SK-N-DZ (cell line): ENCODE measurements around the gene FAM181A. TPM values are rescaled to one million over a fixed set of nuclear protein-coding genes. Genes with fewer than 3 reads are reported as not detected.

Experiments
- DNase-seq: peaks from one replicate; pipeline ENCODE4 v3.0.0-alpha.2; 2015; ENCODE audit warnings: low spot score
- polyA plus RNA-seq, 2 experiments: library from polyadenylated mRNA; depleted of rRNA; stranded (reverse); fragments of >200 nt; gene quantifications; 2 replicates each; pipeline ENCODE4 v1.2.3, GENCODE V29; 2014

FAM181A gene
- 0.36 TPM in 1 of 2 replicates, not detected in the other for polyA plus RNA-seq (2014; cell fraction: cytosol; rRNA removed)
- not detected in 2 replicates for polyA plus RNA-seq (2014; cell fraction: nucleus; rRNA removed)

DNA sequence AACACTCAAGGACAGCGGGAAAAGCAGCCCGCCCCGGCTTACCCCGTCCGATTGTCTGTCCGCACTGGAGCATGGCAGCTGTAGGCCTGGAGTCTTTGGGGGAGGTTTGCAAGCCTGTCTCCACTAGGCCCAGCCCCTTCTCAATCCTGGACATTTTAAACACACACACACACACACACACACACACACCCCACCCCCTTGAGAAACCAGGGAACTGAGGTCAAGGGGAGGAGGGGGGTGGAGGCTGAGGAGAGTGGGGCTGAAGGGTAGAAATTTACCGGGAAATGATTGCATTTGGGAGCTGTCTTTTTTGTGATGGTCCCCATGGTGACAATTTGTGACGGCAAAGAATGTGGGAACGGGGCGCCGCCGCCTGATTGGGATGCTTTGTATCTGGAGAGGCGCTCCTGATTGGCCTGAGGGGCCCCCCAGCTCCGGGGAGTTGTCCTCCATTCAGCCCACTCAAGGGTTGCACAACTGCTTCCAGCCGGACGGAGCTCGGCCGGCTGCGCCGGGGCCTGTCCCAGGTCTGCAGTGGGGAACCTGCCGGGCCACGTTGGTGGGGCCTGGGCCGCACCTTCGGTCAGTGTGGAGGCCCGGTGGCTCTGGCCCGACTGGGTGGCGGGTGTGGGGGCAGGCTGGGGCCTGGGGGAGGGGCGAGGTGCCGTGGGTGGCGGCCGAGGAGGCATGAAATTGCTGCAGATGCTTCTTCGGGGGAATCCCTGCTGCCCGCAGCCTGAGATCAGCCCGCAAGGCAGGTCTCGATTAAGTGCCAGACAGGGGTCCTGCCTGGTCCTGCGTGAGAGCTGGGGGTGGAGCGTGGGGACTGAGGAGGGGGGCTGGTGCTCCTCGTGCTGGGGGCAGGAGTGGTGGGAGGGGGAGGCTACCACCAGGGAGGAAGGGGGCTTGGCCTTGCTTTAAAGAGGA, at the start of gene FAM181A:
Gene FAM181A (plus strand): TSS at position 472 of the 927 bp plus-strand sequence. CDS start 942 bp downstream, outside the sequence.
- DNase-seq = no peak

DNA sequence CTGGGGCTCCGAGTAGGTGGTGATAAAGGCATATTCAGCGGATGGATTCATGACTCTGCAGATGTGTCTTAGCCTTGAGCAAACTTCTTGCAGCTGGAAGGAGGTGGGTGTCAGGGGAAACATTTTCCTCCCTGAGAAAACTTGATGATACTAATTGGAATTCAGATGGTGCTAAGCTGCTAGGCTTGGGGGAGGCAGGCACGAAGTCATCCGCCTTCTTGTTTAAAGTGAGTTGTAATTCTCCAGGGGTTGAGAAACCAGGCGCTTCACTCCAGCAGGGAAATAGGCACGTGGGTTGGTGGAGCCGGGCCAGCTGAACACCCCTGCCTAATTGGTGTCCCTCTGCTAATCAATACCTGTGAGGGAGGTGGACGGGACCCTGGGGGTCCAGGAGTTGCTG, 48.9 kb upstream of the FAM181A start:
- DNase-seq = no peak

DNA sequence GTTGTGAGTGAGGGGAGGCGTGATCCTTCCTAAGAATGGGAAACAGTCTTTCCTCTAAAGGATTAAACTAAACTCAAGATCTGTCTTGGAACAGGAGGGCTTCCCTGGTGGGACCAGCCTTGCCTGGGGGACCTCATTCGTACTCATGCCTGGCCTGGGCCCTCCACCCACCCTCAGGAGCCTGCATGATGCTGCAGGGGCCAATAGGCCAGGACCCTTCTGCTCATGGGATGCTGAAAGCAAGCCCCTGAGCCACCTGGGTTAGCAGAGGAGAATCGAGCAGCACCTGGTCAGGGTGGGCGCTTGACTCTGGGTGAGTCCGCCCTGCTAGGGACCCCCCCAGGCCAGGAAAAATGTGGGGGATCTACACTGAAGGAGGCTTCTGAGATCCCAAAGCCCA, 48.3 kb upstream of the FAM181A start:
- no peak for DNase-seq

DNA sequence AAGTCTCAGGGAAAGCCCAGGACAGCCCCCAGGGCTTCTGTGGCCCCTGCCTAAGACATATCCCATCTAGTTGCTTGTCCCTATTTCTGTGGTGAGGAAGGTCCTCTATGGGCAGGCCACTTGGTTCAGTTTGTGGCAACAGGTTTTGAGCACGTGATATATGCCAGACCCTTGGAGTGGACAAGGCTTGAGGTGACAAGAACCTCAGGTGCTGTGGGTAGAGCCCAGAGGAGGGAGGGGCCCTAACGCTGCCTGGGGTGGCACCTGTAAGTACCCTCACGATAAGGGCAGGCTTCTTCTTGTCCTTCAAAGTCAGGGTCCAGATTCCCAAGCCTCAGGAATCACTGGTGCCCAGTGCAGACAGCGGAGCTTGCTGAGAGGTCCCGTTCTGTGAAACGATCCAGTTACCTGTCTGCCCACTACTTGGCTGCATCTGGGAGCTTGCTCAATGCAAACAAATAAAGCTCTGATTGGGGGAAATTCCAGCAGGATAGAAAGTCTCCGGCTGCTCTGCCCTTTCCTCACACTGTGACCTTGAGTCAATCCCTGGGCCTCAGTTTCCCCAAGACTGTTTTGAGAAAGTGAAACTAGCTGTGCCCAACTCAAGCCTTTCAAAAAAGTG, 47.7 kb upstream of the FAM181A start:
- DNase-seq = no peak

DNA sequence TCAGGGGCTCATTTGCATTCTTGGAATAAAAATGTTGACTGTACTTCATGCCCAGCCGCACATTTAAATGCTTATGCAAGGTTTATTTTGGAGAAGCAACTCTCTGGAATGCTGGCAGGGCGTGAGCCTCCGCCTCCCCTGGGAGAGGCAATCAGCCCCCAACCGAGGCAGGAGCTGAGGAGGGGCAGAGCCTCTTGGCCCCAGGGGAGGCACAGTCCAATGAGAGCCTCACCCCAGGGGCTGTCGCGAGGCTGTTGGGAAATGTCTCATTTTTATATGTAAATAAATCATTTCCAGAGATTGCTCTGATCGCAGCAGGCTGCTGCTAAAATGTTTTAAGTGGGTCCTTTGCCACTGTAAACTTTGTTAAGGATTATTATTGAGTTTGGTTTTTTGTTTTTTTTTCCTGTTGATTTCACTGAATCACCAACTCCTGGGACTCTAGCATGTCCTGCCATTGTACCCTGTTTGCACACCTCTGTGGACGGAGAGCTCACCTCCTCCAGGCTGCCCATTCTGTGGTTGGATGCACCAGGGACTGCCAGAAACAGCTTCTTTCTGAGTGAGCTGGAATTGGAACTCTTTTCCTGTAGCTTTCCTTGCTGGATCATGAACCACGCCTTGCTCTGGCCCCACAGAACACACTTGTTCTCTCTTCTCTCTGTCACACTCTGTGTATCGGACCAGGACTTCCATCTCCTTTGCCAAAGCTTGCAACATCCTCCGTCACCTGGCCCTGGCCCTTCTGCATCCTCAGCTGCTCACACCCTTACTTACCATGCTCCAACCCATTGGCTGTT, 46.9 kb upstream of the FAM181A start:
- no peak for DNase-seq

DNA sequence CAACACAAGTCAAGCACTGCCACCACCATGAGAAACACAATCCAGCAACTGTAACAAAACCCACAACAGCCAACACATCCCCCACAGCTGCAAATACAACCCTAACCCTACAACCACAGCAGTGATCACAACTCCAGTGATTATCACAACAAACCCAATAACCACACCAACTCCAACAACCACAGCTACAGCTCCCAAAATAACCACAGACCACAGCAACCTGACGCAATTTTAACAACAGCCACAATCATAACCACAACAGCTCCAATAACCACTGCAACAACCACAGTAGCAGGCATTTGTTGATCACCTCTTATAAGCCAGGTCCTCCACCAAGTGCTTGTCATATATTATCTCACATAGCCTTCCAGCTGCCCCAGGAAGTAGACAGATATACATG, 42.2 kb upstream of the FAM181A start:
- no peak for DNase-seq

DNA sequence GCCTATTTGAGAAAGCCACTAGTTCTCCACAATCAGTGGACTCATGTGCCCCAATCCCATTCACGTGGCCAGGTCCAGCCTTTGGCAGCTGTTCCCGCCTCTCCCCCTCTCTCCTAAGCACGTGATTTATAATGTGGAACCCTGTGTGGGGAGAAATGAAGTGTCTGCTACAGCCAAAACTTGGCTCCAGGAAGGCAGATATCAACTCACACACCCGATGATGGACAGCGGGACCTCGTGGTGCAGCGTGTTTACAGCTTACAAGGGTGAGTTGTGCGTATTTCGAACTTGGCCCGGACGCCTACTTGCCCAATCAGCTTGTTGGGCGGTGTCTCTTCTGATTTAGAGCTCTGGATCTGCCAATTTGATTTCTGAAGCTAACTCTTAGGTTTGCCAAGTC, 38.1 kb upstream of the FAM181A start:
- no peak for DNase-seq

DNA sequence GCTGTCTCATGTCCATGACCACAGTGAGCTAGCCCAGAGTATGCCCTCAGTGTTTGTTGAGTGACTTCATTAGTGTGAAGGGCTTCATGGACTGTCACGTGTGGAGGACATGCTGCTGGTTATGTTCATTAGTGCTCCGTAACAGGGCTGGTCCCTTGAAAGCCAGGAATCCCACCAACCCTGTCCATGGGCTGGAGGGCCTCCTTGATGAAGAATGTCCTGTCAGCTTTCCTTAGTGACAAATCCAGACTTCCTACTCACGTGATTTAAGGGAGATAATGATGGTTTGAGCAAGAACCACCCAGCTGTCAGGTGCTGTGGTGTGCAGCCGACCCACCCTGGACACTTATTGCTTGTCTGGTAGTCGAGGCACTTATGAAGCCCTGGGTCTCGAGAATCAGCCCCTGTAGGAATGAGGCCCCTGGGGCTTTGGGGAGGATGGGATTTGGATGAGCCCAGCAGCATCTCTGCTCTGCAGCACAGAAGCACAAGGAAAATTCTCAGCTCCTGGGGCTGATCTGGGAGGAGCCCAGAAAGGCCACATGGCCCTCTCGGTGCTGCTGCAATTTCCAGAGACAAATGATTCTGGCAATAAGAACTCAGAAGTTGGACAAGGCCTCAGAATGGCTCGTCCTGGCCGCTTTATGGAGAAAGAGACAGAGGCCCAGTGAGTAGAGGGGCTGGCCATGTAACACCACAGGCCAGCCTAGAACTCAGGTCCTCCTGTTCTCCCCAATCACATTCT, 37.2 kb upstream of the FAM181A start:
- no peak for DNase-seq

DNA sequence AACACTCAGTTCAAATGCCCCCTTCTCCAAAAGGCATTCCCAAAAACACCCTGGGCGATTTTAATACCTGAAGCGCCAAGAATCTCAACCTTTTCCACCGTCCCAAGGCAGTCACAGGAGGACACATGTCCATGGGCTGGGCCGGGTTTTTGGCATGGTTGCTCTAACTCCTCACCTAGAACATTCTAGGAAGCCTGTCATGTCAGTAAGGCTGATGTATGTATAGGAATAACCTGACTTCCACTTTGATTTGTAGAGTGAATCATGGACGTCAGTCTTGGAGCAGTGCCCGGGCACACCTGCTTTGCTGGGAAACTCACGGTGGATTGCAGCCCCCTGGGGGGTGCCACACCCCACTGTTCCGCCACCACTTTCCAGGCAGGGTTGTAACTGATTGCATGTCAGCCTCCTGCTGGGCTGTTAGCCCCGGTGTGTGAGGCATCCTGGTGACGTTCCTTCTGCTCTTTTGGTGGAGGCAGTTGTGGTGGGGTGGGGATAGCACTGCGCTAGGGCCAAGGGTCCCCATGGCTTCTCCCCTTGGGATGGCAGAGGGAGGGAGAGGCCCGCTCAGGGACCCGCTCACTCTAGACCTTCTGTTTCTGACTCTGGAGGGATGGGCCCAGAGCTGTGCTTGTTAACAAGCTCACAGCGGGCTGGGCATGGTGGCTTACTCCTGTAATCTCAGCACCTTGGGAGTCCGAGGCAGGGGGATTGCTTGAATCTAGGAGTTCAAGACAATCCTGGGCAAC, 35.2 kb upstream of the FAM181A start:
- no peak for DNase-seq

DNA sequence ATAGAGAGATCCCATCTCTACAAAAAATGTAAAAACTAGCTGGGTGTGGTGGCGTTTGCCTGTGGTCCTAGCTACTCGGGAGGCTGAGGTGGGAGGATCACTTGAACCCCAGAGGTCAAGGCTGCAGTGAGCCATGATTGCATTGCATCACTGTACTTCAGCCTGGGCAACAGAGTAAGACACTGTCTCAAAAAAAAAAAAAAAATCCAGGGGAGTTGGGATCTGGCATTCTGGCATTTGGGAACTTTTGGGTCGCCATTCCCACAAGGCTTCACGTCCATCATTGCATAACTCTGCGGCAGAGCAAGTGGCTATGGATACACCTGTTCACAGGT, 34.7 kb upstream of the FAM181A start:
- no peak for DNase-seq

DNA sequence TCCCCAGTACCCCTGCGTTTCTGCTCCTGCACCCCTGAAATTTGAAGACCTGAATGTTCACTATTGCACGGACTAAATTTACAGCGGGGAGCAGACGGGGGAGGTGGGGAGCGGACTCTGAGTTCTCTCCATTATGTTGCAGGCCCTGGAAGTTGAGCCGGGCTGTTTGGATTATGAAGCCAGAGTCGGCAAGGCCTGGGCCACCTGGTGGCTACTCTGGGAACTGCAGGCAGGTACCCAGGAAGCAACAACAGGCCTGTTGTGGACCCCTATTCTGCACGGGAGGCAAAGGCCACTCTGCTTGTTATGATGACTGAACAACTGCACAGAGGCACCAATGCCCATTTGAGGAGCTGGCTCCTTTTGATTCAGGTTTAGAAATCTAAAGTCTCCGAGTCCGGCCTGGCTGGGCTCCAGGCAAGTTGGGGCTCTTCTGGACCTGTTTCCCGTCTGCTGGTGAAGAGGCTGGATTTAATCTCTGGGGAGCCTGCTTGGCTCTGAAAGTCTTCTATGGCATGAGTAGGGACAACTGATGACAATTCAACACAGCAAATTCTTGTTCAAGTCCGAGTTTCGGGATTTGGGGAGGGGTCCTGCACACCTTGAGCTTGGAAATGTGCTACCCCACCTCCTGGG, 34.1 kb upstream of the FAM181A start:
- peak; percentile 70 for DNase-seq

DNA sequence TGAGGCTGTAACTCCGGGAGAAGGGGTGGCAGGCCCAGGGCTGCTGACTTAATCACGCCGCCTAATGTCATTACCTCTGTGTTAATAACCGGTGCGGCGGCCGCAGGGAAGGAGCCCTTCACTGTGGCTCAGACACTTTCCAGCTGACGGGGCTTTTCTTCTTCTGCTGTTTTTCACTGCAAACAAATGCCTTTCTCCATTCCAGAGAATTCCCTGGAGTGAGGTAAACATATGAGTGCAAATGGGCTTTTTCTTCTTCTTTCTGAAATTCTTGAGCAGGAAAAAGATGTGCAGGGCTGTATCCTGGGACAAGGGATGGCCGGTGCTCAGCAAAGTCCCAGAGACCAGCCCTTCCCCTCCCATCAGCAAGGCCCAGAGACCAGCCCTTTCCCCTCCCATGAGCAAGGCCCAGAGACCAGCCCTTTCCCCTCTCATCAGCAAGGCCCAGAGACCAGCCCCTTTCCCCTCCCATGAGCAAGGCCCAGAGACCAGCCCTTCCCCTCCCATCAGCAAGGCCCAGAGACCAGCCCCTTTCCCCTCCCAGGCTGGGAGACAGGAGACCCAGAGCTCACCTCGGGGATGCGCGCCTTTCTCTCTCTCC, 33.4 kb upstream of the FAM181A start:
- DNase-seq = peak; percentile 77

DNA sequence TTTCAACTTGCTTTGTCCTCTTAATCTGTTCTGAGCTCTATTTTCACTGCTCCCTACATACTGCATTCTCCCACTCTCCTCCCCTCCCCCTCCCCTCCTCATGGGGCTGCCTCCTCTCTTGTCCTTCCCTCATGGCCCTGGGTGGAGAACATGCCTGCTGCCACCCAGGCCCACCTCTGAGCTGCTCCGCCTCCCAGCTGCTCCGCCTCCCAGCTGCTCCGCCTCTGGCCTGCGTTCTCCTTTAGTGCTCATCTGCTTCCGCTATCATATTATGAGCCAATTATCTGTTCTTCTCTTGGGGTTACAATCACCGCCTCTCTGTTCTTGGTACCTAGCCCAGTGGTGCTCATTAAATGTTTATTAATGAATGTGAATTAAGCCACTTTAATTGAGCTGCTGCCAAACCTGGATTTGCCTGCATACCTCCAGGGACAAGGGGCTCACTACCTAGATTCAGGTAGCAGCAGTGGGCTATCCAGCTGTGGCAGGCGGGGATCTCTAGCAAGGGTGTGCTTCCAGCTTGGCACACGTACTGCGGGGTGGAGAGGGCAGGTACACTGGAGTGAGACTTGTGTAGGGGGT, 32.0 kb upstream of the FAM181A start:
- peak; percentile 54 for DNase-seq

DNA sequence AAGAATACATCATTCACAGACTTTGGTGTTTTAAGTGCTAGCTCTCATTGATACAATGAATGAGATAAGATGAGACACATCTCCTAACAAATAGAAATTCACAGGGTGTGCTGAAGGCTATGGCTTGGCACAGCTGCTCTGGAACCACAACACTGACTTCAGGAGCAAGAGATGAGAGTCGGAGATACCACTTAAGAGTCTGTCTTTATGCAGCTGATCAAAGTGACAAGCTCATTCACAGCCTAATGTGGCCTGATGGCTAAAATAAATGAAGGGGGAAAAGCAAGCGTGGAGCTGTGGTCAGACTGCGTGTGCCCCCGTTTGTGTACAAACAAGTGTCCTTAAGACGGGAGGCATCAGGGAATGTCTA, 29.7 kb upstream of the FAM181A start:
- peak; percentile 33 for DNase-seq

DNA sequence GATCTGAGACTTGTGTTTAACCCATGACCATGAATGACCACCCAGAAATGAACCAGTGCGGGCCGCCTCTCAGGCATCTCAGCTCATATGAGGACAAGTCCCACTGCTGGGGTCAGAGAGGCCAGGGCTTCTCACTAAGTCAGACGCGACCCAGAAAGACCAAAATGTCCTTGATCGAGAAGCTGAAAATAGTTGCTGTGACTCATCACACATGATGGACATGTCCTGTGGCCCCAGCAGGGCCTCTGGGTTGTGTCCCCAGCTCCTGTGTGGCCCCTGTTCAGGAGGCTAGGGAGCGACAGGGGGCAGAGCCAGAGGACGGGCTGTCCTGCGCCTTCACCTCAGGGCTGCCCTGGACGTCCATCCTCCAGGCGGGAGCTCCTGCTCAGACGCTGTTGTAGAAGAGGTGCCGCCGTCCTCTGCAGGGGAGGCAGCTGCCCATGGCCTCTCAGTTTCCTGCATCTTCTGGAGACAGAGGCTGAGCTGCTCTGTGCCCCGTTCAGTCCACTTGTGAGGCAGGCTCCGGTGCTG, 29.0 kb upstream of the FAM181A start:
- DNase-seq = no peak

DNA sequence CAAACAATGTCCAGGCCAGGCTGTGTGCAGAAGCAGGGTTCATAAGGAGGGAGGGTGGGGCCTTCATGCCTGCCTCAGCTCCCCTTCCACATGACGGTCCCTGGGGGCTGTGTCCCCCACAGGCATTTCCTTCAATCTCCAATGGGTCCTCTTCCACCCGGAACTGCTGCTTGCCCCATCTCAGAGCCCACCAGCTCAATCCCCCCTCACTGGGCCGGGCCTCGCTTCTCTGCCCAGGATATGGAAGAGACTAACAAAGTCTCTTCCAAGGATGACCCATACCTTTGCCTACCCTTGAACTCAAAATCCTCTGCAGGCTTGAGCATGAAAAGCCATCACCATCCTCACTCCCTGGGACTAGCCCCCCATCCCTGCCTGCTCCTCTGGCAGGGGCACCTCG, 28.4 kb upstream of the FAM181A start:
- no peak for DNase-seq

DNA sequence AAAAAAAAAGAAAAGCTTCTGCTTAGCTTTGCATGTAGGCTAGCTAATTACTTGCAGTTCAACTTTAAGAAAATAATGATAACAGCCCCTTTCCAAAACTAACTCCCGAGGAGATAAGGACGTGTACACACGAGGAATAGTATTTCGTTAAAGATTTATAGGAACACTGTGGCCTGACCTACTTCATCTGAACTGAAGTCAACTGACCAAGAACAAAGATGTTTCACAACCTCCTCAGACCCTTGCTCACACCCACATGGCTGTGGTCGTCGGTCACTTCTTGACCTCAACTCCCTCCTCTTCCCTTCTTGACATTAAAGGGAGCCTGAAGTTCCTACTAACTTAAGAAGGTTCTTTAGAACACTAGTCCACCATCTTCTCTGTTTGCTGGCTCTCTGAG, 25.3 kb upstream of the FAM181A start:
- DNase-seq = no peak

DNA sequence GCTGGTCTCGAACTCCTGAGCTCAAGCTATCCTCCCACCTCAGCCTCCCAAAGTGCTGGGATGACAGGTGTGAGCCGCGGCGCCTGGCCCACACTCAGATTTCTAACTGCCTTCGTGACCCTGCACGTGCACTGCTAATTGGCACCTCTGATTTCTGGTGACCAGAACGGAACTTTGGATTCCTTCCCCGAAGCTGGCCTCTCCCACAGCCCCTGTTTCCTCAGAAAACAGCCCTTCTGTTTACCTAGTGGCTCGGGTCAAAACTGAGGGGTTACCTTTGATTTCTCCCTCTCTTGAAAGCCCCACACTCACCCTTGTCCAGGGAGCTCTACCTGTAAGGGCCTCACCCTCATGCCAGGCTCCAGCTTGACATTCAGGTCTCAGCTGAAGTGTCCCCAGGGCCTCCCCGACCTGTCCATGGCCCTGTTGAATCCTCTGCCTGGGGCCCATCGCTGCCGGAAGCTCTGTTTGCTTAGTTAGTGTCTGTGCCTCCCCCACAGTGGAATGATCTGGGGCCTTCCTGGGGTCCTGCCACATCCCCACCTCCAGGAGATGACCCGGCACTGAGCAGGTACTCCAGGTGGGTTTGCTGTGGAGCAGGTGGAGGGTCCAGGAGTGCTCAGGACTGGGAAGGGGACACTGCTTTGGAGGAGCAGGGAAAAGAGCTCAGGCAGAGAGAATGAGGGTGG, 24.4 kb upstream of the FAM181A start:
- DNase-seq = no peak
